ENCODE measurements around the gene LRRC45. TPM values are rescaled to one million over a fixed set of nuclear protein-coding genes. Genes with fewer than 3 reads are reported as not detected.

LRRC45 gene
- polyA plus RNA-seq, 1 donor, result 10.4 TPM

DNA sequence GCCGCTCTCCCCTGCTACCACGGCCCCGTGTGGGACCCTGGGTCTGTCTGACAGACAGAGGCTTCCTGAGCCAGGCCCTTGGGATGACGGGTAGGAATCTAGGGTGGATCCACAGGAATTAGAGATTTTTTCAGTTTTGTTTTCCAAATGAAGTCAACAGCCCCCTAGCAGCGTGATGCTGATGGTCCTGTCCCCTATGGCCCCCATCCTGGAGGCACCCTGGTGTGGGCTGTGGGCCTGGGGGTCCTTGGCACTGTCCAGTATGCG is 15.9 kb upstream of the LRRC45 start:
- no peak for DNase-seq

DNA sequence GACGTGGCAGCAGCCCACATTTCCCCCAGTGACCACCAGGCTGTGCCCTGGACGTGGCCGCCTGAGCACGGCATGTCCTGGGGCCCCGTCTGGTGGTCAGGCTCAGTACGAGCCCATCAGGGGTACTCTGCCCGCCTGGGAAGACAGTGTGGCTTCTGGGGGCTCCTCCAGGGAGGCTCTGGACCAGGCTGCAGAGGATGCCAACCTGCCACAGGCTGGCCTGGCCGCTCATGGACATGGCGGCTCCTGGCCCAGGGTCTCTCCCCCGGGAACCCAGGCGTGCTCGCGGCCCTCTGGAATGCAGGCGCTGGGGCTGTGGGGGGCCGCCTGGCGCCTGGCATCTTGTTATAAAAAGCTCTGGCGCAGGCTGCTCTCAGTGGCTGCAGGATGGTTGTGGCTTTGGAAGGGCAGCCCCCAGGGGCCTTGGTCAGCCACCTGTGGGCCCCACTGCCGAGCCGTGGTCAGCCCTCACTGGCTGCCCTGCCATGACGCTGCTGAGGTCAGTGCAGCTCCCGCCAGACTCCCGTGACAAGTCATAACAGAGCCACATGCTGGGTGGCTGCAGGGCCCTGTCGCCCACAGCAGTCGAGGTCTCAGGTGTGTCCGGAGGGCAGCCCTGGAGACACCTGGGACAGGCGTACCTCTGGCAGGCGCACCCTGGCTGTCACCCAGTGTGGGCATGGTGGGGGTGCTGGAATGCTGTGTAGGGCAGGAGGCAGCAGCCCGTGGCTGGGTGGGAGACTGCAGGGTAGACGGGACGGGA is 15.4 kb upstream of the LRRC45 start:
- no peak for DNase-seq

DNA sequence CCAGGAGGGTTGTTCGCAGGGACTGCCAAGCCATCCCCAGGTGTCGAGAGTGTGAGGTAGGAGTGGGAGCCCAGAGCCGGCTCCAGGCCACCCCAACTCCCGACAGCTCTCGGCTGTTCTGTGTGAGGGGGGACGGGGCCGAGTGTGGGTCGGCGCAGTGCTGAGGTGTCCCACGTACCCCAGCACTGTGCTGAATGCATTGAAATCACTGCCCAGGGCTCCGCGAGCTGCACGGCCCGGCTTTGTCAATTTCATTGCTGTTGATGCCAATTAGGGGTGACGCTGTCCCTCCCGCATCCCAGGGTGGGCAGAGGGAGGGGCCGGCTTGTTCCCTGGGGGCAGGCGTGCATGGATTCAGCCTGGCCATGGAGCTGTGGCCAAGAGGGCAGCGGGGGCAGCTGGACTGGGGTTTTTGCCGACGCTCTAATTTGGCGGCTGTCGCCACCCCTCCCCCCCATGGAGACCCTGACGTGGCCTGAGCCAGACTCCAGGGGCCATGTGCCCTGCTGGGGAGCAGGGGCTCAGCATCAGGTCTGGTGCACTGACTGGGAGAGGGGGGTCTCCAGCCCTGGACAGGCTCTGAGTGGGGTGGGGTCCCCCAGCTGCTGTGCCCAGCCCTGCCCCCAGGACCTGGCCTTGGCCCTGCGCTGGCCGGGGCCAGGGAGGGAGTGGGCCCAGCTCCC is 14.7 kb upstream of the LRRC45 start:
- DNase-seq, result no peak

DNA sequence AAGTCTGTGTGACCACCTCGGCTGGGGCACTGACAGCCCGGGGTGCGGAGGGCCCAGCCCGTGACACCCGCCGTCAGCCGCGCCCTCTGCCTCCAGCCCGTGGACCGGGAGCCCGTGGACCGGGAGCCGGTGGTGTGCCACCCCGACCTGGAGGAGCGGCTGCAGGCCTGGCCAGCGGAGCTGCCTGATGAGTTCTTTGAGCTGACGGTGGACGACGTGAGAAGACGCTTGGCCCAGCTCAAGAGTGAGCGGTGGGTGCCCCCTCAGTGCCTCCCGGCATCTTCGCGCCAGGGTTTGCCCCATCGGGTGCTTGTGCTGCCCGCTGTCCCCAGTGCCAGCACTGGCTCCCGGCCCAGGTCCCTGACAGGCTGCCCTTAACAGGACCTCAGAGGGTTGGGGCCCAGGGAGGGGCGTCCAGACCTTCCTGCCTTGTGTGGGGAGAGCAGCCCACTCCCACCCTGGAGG is 14.1 kb upstream of the LRRC45 start:
- no peak for DNase-seq

DNA sequence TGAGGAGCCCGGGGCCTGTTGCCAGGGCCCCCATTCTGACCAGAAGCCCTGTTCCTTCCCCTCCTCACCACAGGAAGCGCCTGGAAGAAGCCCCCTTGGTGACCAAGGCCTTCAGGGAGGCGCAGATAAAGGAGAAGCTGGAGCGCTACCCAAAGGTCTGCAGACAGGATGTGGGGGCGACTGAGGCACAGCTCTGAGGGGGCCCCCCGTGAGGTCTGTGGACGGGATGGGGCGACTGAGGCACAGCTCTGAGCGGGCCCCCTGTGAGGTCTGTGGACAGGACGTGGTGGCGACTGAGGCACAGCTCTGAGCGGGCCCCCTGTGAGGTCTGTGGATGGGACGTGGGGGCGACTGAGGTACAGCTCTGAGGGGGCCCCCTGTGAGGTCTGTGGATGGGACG is 13.7 kb upstream of the LRRC45 start:
- no peak for DNase-seq

DNA sequence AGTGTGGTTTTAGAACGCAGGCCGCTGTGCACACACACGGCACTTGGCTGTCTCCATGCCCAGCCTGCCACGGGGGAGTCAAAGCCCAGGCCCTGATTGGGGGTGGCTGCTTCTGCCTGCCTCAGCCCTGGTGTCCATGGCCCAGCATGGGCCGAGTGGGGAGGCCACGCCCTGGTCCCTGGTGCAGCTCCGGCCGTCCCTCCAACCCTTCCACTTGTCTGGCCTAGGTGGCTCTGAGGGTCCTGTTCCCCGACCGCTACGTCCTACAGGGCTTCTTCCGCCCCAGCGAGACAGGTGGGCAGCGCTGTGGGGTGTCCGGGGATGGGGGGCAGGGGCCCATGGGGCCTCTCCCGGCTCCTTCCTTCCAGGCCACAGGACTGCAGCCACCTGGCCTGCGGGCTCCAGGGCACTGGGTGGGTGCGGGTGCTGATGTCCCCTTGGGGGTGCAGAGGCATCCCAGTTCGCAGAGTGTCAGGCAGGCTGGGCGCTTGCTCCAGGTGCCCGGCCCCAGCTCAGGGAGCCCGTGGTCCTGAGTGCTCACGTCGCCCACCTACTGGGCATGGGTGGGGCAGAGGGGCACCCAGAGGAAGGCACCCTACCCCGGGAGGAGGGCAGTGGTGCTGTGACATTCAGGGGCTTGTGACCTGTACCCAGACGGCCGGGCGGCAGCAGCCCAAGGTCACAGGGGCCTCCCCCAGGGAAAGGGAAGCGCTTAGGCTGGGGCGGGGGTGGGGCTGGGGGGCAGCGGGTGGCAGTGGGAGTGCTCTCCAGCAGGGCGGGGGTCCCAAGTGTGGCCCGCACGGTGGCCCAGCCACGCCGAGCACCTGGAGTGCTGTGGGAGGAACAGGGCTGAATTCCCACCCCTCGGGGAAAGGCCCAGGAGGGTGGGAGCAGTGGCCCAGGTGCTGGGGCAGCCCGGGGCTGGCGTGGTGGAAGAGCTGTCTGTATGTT is 12.3 kb upstream of the LRRC45 start:
- DNase-seq, result no peak

DNA sequence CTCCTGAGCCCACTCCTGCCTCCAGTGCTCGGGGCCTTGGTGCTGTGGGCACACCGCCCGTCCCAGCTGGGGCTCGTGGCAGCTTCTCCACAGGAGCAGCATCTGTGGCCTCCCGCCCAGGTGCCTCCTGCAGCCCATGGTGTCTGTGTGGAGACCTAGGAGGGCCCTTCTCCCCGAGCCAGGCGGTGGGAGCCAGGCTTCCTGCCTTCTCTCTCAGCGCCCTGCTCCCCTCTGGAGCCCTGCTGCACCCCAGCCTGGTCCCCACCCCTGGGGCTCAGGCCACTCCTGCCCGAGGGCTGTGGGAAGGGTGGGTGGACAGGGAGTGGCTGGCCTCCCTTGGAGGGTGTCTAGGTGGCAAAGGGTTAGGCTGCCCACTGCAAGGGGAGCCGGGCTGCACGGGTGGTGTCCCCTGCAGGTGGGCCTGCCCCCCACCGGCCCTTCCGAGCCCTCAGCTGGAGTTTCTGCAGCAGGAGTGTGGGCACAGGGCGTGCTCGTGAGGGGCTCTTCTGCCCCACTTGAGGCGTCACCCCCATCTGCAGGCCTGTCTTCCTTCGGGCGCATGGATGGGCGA is 11.4 kb upstream of the LRRC45 start:
- DNase-seq, result no peak

DNA sequence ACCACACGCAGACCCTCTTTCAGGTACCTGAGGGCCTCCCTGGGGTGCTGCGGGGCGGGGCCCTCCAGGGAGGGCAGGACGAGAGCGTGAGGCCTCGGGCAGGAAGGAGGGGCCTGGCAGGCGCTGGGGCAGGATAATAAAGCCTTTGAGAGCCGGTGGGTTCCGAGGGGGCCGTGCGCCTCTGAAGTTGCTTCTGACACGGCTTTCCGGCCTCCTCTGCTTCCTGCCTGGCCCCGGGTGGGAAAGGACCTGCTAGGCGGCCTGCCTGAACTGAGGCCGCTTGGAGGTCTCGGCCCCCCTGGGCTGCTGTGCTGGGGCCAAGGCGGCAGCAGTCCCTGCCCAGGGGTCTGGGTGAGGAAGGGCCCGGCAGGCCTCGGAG is 10.9 kb upstream of the LRRC45 start:
- DNase-seq, result no peak

DNA sequence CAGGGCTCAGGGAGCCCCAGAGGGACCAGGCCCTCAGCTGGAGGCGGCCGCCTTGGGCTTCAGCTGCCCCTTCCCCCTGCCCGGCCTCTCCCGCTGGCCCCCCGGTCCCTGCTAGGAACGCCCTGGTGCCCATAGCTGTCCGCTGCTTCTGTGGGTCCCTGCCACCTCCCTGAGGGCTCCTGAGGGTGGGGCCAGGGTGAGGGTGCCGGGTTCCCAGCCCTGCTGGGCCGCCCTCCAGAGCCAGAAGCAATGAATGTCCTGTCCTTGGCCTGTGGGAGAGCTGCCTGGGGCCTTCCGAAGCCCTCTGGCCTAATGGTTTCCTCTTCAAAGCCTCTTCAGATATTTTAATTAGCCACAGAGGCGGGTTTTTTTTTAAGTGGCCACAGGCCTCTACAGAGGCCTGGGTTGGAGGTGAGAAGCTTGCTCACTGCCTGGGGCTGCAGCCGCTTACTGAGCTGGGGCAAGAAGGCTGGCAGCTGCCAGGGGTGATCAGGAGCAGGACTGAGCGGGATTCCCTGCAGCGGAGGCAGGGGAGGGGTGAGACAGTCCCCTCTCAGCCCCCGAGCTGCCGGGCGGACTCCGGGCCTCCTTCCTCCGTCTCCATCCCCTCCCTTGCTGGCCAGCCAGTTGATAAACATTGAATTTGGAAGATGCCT is 10.3 kb upstream of the LRRC45 start:
- no peak for DNase-seq

DNA sequence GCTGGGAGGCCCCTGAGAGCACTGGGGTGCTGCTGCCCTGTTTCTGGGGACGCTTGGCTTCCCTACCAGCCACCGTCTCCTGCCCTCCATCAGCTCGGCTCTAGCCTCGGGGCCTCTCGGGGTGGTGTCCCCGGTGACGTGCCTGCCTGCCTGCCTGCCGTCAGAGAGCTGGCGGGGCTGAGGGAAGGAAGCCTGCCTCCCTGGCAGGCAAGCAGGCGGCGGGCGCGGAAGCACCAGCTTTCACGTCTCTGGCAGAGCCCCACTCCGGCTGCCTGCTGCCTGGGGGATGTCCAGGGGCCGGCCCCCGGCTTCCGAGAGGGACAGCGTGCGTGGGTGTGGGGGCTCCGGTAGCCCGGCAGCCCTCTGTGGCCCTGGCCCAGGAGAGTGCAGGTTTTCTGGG is 9.8 kb upstream of the LRRC45 start:
- DNase-seq, result no peak

DNA sequence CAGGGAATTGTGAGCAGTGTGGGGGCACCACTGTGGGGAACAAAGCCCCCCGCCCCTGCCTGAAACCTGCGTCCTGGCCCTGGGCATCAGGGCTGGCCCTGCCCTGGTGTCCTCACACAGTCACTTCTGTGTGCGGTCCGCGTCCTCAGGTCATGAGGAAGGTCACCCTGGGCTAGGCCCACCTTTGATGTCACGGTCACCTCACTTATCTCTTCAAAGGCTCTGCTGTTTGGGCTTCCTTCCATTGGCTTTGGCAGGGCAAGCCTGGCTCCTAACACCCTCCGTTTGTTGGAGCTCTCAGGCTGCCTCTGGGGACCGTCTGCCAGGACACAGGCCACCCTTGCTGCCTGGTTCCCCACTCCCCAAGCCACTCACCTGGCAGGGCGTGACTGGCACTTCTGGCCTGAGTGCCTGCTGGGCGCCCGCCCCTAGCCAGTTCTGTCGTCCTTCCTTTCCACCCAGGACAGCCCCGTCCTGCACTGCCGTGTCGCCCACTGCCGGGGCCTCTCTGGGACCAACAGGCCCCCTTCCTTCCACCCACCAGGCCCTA is 9.3 kb upstream of the LRRC45 start:
- no peak for DNase-seq

DNA sequence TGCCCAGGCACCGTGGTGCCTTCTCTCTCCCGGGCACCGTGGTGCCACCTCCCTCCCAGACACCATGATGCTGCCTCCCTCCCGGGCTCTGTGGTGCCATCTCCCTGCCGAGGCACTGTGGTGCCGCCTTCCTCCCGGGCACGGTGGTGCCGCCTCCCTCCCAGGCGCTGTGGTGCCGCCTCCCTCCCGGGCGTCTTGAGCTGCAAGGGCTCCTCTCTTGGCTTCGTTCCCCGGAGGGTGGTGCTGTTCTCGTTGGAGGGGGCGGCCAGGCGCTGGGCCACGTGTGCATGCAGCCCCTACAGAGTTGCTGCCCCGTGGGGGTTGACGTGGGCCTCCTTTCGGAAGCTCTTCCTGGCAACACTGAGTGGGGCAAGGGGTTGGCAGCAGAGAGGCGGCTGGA is 8.7 kb upstream of the LRRC45 start:
- no peak for DNase-seq

DNA sequence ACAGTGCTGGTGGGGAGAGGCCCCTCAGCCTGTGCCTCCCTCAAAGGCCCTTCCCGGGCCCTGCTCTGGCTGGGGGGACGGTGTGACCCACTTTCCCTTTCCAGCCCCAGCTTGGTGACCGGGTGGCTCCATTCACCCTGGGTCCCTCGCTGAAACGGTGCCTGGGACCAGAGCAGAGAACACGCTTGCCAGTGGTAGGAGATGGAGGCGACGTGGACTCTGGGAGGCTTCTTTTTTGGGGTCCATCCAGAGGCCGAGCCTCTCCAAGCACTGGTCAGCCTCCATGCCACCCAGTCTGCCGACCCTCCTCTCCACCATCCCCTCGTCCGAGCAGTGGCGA is 8.2 kb upstream of the LRRC45 start:
- no peak for DNase-seq

DNA sequence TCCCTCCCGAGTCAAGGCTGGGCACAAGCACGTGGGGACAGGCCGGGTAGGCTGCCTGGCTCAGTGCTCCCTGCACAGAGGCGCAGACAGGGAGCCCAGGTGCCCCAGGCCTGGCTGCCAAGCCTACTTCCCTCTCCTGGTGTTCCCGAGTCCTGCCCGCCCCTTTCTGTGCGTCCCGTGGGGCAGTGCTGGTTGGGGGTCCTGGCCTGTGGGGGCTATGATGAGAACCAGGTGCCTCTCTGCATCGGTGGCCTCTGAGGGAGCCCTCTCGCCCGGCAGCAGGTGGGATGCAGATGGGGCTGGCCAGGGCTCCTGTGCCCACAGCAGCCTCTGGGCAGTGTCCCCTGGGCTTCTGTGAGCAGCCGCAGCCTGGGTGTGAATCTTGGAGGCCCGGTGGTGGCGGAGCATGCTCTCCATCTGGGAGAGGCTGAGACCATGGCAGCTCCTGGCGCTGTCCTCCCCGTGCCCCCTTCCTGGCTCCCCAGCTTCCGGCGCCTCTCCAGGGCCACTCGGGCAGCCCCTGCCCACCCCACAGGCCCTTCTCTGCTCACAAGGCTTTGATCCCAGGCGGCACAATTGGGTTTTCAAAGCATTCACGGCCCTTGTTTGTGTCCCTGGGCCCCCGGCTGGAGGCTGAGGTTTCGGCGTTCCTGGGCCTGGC is 7.7 kb upstream of the LRRC45 start:
- DNase-seq, result no peak

DNA sequence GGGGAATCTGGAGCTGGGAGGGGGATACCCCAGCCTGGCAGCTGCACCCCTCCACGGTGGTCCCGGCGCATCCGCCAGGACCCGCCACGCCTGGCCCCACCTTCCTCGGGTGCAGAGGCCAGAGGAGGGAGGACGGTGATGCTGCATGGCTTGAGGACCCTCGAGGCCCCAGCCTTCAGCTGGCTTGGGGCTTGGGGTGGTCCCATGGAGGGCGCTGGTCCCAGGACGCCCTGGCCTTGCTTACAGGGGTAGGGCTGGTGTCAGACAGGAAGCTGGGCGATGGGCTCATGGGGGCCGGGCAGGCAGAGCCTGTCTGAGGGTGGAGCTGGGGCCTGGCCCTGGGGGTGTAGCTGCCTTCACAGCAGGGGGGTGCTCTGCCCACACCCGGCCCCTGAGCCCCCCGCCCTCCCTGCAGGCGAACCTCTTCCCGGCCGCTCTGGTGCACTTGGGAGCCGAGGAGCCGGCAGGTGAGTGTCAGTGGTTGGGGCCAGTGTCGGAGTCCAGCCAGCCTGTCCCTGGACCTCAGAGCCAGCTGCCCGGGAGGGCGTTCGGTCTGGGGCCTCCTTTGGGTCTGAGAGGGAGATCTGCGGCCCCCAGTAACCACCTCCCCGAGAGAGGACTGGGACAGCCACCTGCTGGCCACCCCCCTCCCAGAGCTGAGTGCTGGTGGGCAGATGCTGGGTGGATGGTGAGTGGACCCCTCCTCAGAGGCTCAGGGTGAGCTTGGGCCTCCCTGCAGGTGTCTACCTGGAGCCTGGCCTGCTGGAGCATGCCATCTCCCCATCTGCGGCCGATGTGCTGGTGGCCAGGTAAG is 6.8 kb upstream of the LRRC45 start:
- DNase-seq, result no peak

DNA sequence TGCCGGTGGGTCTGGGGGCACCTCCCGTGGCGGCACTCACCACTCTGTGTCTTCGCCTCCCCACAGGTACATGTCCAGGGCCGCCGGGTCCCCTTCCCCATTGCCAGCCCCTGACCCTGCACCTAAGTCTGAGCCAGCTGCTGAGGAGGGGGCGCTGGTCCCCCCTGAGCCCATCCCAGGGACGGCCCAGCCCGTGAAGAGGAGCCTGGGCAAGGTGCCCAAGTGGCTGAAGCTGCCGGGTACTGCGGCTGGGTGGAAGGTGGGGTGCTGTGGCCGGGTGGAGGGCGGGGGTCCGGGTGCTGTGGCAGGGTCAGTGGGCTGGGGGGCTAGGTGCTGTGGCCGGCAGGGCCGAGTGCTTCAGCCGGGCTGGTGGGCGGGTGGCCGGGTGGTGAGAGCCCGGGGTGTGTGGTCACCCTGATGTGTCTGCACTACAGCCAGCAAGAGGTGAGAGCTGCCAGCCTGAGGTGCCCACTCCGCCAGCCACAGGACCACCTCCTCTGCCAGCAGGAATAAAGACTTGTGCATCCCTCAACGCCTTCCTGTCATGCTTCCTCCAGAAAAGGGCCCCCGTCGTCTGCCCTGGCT is 6.1 kb upstream of the LRRC45 start:
- no peak for DNase-seq

DNA sequence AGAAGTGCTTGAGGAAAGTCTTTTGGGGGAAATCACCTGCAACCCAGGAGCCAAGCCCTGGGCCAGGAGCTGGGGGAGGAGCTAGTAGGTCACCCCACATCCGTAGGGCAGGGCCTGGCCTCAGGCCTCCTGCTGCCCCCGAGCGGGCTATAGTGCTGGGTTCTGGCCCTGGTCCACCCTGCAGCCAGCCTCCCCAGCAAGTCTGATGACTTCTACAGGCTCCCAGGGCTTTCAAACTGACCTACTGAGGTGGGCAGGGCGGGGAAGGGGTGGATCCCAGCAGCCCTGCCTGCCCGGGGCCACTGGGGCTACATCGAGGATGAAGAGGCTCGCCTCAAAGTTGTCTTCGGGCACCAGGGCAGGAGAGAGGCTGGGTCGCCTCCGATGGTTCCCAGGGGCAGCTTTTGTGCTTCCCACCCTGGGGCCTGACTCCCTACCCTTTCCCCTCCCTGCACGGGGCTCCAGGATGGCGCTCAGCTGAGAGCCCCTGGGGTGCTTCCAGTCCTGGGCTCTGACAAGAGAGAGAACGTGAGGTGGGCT is 5.4 kb upstream of the LRRC45 start:
- no peak for DNase-seq

DNA sequence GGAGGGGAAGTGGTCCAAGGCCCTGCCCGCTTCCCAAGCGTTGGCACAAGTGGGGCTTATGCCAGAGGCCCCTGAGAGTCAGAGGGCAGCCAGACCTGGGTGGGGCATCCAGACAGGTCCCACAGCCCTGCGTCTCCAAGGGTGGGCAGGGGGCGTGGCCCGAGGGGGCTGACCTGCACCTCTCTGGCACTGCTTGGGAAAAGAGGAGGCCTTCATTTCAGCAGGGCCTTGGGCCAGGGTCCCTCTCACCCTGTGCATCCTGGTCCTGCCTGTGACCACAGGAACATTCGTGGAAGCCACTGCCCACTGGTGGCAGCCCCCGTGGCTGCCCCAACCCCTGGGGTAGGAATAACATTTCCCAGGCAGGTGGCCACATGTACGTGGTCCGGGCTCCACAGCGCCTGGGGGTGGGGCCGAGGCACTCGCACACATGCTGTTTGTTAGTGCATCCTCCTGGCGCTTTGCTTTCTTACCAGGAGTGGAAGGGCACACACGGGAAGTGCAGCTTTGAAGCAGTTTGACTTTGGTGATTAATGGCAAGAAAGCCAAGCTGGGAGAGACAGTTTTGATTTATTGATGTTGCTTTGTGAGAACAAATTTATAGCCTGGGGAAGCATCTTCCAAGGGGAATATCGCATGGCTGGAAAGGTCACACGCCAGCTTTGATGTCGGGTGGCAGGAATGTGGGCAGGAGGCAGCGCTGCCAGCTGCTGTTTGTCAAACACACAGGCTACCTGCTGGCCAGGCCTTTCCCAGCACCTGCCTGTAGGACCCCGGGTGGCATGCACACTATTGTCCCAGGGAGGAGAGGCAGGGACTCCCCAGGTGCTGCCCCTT is 4.7 kb upstream of the LRRC45 start:
- no peak for DNase-seq

Measured in left kidney (tissue), 2 donors.